C4-2B (cell line): ENCODE measurements around the gene ADIPOR1.

Experiments
- ZFX ChIP-seq: fragments of 450-650 bp; IDR thresholded peaks from 2 replicates; pipeline ENCODE4 v1.6.1; 2017
- TF ChIP-seq, protein P1 (sequence below): fragments of 450-650 bp; conservative IDR thresholded peaks from 2 replicates; pipeline ENCODE4 v1.5.1; 2017; ENCODE audit warnings: mild to moderate bottlenecking

DNA sequence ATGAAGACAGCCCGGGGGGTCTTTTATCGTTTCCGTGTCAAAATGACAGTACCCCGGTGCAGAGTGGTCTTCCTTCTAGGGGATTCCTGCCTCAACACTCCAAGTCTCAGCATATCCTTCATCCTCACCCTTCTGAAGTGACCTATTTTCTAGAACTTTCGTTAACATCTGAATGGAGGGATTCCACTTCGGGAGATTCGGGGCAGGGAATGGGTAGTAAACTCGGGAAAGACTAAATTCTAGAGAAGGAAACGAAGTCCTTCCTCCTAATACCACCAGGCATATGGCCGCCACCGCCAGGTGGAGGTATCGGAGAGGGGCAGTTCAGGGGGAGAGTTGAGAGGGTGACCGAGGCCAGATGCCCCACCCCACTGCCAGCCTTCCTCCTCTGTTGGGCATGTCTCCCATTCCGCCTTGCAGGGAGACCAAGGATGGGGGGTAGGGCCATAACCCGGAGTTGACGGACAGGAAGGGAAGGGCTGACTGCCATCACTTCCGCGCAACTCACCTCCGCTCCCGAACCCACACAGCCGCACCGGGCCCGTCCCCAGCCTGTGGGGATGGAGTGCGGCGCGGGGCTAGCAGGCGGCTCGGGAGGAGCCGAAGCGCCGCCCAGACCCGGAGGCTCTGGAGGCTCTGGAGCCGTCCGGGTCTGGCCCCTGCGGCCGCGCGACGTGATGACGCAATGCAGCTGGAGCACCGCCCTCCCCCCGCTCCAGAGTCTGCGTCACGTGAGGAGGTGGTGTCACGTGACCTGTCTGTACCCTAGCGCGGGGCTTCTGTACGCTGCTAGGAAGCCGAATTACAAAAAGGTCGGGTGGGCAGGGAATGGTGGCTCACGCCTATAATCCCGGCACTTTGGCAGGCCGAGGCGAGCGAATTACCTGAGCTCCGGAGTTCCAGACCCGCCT lies 31.3 kb downstream of the ADIPOR1 start, which contains the start of gene KLHL12:
- TF ChIP-seq, protein P1, sequence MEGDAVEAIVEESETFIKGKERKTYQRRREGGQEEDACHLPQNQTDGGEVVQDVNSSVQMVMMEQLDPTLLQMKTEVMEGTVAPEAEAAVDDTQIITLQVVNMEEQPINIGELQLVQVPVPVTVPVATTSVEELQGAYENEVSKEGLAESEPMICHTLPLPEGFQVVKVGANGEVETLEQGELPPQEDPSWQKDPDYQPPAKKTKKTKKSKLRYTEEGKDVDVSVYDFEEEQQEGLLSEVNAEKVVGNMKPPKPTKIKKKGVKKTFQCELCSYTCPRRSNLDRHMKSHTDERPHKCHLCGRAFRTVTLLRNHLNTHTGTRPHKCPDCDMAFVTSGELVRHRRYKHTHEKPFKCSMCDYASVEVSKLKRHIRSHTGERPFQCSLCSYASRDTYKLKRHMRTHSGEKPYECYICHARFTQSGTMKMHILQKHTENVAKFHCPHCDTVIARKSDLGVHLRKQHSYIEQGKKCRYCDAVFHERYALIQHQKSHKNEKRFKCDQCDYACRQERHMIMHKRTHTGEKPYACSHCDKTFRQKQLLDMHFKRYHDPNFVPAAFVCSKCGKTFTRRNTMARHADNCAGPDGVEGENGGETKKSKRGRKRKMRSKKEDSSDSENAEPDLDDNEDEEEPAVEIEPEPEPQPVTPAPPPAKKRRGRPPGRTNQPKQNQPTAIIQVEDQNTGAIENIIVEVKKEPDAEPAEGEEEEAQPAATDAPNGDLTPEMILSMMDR, result peak; percentile 77
- TF ChIP-seq ZFX, result no peak
